Hepatocyte (in vitro differentiated cells): Measurements from ENCODE around the gene CDH15. TPM values are rescaled to one million over a fixed set of nuclear protein-coding genes. Genes with fewer than 3 reads are reported as not detected.
A peak's percentile ranks its signal among the peaks of the same experiment; 100 is the strongest.

ENCODE experiments used
- DNase-seq: peaks from one replicate; pipeline ENCODE4 v3.0.0-alpha.2; 2016; ENCODE audit warnings: low spot score
- H2AFZ ChIP-seq: fragments of 200-600 bp; sonication (generic); 2 replicates; pipeline ENCODE4 v1.6.0; 2016; ENCODE audit warnings: antibody characterized with exemption, mild to moderate bottlenecking
- H3K27ac ChIP-seq: fragments of 200-600 bp; sonication (generic); 2 replicates; pipeline ENCODE4 v1.5.1; 2016; ENCODE audit warnings: mild to moderate bottlenecking
- H3K27me3 ChIP-seq: fragments of 200-600 bp; sonication (generic); 2 replicates; pipeline ENCODE4 v1.6.1; 2016
- H3K36me3 ChIP-seq: fragments of 200-600 bp; sonication (generic); replicated peaks from 2 replicates; pipeline ENCODE4 v1.5.1; 2016; ENCODE audit warnings: low read depth; ENCODE audit not compliant: insufficient read depth
- H3K4me1 ChIP-seq: fragments of 200-600 bp; sonication (generic); 2 replicates; pipeline ENCODE4 v1.5.1; 2016; ENCODE audit warnings: mild to moderate bottlenecking, moderate library complexity; ENCODE audit not compliant: insufficient read depth
- H3K4me2 ChIP-seq: fragments of 200-600 bp; sonication (generic); 2 replicates; pipeline ENCODE4 v1.6.0; 2016
- H3K4me3 ChIP-seq: fragments of 200-600 bp; sonication (generic); 2 replicates; pipeline ENCODE4 v1.5.1; 2016; ENCODE audit warnings: mild to moderate bottlenecking
- H3K79me2 ChIP-seq: fragments of 200-600 bp; sonication (generic); 2 replicates; pipeline ENCODE4 v1.6.0; 2017; ENCODE audit warnings: mild to moderate bottlenecking
- H3K9me2 ChIP-seq: fragments of 200-600 bp; sonication (generic); replicated peaks from 2 replicates; pipeline ENCODE4 v1.6.0; 2017; ENCODE audit warnings: mild to moderate bottlenecking; ENCODE audit not compliant: insufficient read depth
- H3K9me3 ChIP-seq: fragments of 200-600 bp; sonication (generic); 2 replicates; pipeline ENCODE4 v1.5.1; 2016; ENCODE audit warnings: low read depth, mild to moderate bottlenecking
- H4K20me1 ChIP-seq: fragments of 200-600 bp; sonication (generic); 2 replicates; pipeline ENCODE4 v1.6.0; 2016; ENCODE audit warnings: mild to moderate bottlenecking; ENCODE audit not compliant: insufficient read depth, poor library complexity, severe bottlenecking
- CTCF ChIP-seq: fragments of 200-600 bp; sonication (generic); IDR thresholded peaks from 2 replicates; pipeline ENCODE4 v1.5.1; 2016; ENCODE audit warnings: antibody characterized with exemption, mild to moderate bottlenecking; ENCODE audit not compliant: poor library complexity
- EZH2 ChIP-seq: fragments of 200-600 bp; sonication (generic); IDR thresholded peaks from 2 replicates; pipeline ENCODE4 v1.6.1; 2016; ENCODE audit warnings: antibody characterized with exemption, mild to moderate bottlenecking, borderline replicate concordance
- EZH2phosphoT487 ChIP-seq: fragments of 200-600 bp; sonication (generic); IDR thresholded peaks from one replicate; pipeline ENCODE4 v1.6.1; 2018; ENCODE audit warnings: antibody characterized with exemption, mild to moderate bottlenecking, low read depth, moderate library complexity; ENCODE audit not compliant: unreplicated experiment, severe bottlenecking
- WGBS: methylation state at CpG from one replicate; pipeline ENCODE4 v1.1.6; 2016; ENCODE audit warnings: low lambda C conversion rate; ENCODE audit errors: missing lambda C conversion rate; 5-methylcytosine and 5-hydroxymethylcytosine counted together
- polyA plus RNA-seq: library from polyadenylated mRNA; unstranded; fragments of >200 nt; fragmentation: Nextera tagmentation; extraction: Ambion mirVana; gene quantifications from 2 replicates; pipeline ENCODE4 v1.2.1, GENCODE V29; 2016
- total RNA-seq: library from RNA; depleted of rRNA; stranded (reverse); fragments of >200 nt; gene quantifications from 2 replicates; pipeline ENCODE4 v1.2.3, GENCODE V29; 2014

The CDH15 gene
- total and polyA plus RNA-seq, 2 experiments from 2014 or later, result 0.13 to 0.47 TPM

- TF ChIP-seq CTCF (no peak), EZH2 (no peak), EZH2phosphoT487 (no peak)
- no peaks in the 10 kb centered on the region for H3K4me1 ChIP-seq
- no peaks in the 10 kb centered on the region for H4K20me1 ChIP-seq
- H3K27me3 ChIP-seq, result no peaks in the 10 kb centered on the region
- H3K4me2 ChIP-seq, result no peak overlapping the region
- 68% methylated on average over 14 of the region's 15 CpGs for WGBS
- H3K36me3 ChIP-seq, result no peaks in the 10 kb centered on the region
- H2AFZ ChIP-seq, result no peak overlapping the region
- H3K79me2 ChIP-seq, result no peaks in the 10 kb centered on the region
- no peaks in the 10 kb centered on the region for H3K9me3 ChIP-seq
- no peaks in the 10 kb centered on the region for H3K9me2 ChIP-seq
- no peak overlapping the region for H3K4me3 ChIP-seq
- no peak overlapping the region for H3K27ac ChIP-seq
- DNase-seq, result no peak
Measured at GRCh38 chr16:89210904-89211515, 39.5 kb downstream of the CDH15 start.

GRCh38 chr16:89216315-89217137 lies 45.0 kb downstream of the CDH15 start:
- Histone ChIP-seq H2AFZ (peak overlapping the region; percentile 70), H3K36me3 (no peaks in the 10 kb centered on the region), H3K27ac (peak overlapping the region; percentile 97), H3K79me2 (peaks cover 21% of the 10 kb centered on the region), H3K4me3 (peak overlapping the region; percentile 97), H3K9me2 (no peaks in the 10 kb centered on the region), H3K27me3 (no peaks in the 10 kb centered on the region), H3K9me3 (no peaks in the 10 kb centered on the region), H3K4me1 (peaks cover 3% of the 10 kb centered on the region), H3K4me2 (peak overlapping the region; percentile 90), H4K20me1 (no peaks in the 10 kb centered on the region)
- TF ChIP-seq CTCF, result peak; percentile 78
- TF ChIP-seq EZH2, result no peak
- TF ChIP-seq EZH2phosphoT487, result no peak
- WGBS, result 5% methylated on average over 25 of the region's 25 CpGs
- DNase-seq, result peak; percentile 89

- no peaks in the 10 kb centered on the region for H3K27me3 ChIP-seq
- H3K36me3 ChIP-seq, result no peaks in the 10 kb centered on the region
- H3K4me3 ChIP-seq, result peak overlapping the region; percentile 97
- peak overlapping the region; percentile 90 for H3K4me2 ChIP-seq
- no peaks in the 10 kb centered on the region for H4K20me1 ChIP-seq
- H3K9me2 ChIP-seq, result no peaks in the 10 kb centered on the region
- 2% methylated on average over 11 of the region's 11 CpGs for WGBS
- H3K79me2 ChIP-seq, result peaks cover 21% of the 10 kb centered on the region
- no peak for DNase-seq
- TF ChIP-seq CTCF (no peak), EZH2 (no peak), EZH2phosphoT487 (no peak)
- H3K27ac ChIP-seq, result peak overlapping the region; percentile 97
- peak overlapping the region; percentile 70 for H2AFZ ChIP-seq
- no peaks in the 10 kb centered on the region for H3K9me3 ChIP-seq
- peaks cover 3% of the 10 kb centered on the region for H3K4me1 ChIP-seq
Measured at GRCh38 chr16:89217138-89217387, 45.5 kb downstream of the CDH15 start.
